ENCODE measurements around the gene SYNE2.

Gene SYNE2

DNA sequence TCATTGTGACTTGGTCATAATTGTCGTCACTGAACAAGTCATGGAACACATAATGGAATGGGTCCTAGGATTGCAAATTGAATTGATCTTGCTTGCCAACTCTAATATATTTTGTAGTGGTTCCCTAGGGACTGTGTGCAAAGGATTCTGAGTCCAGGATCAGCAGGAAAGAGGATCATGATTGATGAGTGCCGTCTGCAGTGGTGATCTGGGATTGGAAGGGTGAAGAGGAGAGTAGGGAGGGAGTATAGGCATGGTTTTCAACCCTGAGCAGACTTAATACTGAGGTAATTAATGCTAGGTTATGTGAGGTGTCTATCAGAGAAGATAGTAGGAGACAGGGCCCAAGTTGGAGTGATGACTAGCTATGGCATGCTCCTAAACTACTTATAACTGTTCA lies 272.5 kb downstream of the SYNE2 start:
- in situ Hi-C loops (cut with MboI; ENCODE audit: low pct_unique_long_range_greater_than_20kb, low sequenced_read_pairs, unreplicated experiment) = no loop called here

DNA sequence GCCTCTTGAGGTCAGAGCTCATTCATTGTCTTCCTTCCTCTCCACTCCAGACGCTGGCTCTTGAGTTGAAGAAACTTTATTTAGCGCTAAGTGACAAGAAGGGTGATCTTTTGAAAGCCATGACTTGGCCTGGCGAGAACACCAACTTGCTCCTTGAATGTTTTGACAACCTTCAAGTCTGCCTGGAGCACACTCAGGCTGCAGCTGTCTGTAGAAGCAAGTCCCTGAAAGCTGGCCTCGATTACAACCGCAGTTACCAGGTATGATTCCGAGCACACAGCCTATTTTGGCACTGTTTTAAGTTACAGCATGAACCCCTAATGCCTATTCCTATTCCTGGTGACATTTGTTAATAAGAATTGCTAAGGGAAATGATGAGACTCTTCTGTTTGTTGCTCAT lies 273.7 kb downstream of the SYNE2 start:
- TF ChIP-seq, protein P1, sequence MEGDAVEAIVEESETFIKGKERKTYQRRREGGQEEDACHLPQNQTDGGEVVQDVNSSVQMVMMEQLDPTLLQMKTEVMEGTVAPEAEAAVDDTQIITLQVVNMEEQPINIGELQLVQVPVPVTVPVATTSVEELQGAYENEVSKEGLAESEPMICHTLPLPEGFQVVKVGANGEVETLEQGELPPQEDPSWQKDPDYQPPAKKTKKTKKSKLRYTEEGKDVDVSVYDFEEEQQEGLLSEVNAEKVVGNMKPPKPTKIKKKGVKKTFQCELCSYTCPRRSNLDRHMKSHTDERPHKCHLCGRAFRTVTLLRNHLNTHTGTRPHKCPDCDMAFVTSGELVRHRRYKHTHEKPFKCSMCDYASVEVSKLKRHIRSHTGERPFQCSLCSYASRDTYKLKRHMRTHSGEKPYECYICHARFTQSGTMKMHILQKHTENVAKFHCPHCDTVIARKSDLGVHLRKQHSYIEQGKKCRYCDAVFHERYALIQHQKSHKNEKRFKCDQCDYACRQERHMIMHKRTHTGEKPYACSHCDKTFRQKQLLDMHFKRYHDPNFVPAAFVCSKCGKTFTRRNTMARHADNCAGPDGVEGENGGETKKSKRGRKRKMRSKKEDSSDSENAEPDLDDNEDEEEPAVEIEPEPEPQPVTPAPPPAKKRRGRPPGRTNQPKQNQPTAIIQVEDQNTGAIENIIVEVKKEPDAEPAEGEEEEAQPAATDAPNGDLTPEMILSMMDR (IDR thresholded peaks at IDR 0.05; ENCODE audit: extremely low read depth, insufficient read depth, missing control alignments) = no peak
- in situ Hi-C loops (cut with MboI; ENCODE audit: low pct_unique_long_range_greater_than_20kb, low sequenced_read_pairs, unreplicated experiment) = no loop called here
- no peak for DNase-seq (ENCODE audit: low spot score)

More for the DNA sequence above, 272.5 kb downstream of the SYNE2 start:
- DNase-seq (ENCODE audit: low spot score) = no peak
- TF ChIP-seq, protein P1 (IDR thresholded peaks at IDR 0.05; ENCODE audit: extremely low read depth, insufficient read depth, missing control alignments) = no peak

DNA sequence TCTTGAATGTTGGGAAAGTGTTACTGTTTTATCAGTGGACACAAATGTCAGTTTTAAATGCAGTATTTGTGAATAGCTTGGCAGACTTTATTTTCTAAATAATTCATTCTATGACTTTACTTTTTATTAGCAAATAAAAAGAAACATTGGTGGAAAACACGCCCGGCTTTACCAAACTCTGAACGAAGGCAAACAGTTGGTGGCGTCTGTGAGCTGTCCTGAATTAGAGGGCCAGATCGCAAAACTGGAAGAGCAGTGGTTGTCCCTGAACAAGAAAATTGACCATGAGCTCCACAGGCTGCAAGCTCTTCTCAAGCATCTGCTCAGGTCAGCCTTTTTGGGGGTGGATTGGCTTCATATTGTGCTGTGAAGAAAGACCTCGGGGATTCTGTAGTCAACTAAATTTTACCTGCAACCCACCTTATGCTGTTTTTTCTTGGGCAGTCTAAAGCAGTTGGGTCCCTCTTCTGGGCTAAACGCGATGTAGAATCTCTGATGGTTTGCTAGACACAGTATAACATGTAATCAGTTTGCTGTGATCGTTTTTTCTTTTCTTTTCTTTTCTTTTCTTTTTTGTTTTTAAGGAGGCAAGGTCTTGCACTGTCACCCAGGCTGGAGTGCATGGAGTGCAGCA lies 285.0 kb downstream of the SYNE2 start:
- in situ Hi-C loops (cut with MboI; ENCODE audit: low pct_unique_long_range_greater_than_20kb, low sequenced_read_pairs, unreplicated experiment) = no loop called here
- TF ChIP-seq, protein P1 (IDR thresholded peaks at IDR 0.05; ENCODE audit: extremely low read depth, insufficient read depth, missing control alignments) = peak; percentile 20
- peak; percentile 15 for DNase-seq (ENCODE audit: low spot score)

DNA sequence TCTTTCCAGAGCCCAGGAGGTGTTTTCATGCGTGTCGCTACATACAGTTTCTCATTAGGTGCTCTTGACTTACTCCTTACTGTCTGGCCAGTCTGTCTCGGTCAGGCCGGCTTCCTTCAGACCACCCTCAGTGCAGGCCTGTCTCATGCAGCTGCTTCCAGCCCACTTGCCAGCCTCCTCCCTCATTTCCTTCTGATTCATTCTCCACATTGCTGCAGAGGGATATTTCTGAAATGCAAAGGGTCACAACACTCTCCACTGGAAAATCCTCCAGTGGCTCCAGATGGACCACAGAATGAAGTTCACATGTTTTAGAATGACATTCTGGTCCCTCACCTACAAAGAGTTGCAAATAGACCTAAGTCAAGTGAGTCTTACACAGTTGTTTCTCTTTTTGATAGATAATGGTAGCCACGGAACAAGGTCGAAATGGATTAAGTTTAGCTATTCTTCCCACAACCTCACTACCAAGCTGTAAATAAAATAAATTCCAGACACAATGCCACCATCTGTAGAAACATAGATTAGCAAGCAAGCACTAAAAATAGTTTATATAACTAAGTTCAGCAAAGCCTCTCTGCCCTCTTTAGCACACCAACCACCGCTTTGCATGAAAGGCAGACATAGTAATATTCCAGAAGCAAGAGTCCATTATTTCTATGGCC lies 294.5 kb downstream of the SYNE2 start:
- DNase-seq (ENCODE audit: low spot score) = no peak
- in situ Hi-C loops (cut with MboI; ENCODE audit: low pct_unique_long_range_greater_than_20kb, low sequenced_read_pairs, unreplicated experiment) = no loop called here
- TF ChIP-seq, protein P1 (IDR thresholded peaks at IDR 0.05; ENCODE audit: extremely low read depth, insufficient read depth, missing control alignments) = no peak

DNA sequence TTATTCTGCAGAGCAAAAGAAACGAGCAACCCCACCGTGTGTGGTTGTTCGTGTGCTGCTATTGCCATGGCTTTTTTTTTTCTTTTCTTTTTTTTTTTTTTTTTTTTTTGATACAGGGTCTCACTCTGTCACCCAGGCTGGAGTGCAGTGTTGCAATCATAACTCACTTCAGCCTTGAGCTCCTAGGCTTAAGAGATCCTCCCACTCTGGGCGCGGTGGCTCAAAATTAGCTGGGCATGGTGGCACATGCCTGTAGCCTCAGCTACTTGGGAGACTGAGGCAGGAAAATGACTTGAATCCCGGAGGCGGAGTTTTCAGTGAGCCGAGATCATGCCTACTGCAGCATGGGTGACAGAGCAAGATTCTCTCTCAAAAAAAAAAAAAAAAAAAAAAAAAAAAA lies 297.1 kb downstream of the SYNE2 start:
- TF ChIP-seq, protein P1 (IDR thresholded peaks at IDR 0.05; ENCODE audit: extremely low read depth, insufficient read depth, missing control alignments) = no peak
- no peak for DNase-seq (ENCODE audit: low spot score)
- in situ Hi-C loops (cut with MboI; ENCODE audit: low pct_unique_long_range_greater_than_20kb, low sequenced_read_pairs, unreplicated experiment) = no loop called here

DNA sequence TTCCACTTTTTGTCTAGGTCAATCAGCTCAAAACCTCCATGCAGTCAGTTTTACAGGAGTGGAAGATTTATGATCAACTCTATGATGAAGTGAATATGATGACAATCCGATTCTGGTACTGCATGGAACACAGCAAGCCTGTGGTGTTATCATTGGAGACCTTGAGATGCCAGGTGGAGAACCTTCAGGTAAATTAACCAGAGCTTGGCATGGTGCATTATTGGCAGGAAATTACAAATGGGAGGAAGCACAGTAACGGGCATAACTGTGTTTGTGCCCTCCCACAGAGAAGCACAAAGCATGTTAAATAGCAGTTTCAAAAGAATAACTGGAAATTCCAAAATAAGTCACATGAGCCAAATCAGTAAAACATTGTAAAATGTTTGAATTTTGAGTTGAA lies 305.8 kb downstream of the SYNE2 start:
- DNase-seq (ENCODE audit: low spot score) = no peak
- TF ChIP-seq, protein P1 (IDR thresholded peaks at IDR 0.05; ENCODE audit: extremely low read depth, insufficient read depth, missing control alignments) = no peak
- in situ Hi-C loops (cut with MboI; ENCODE audit: low pct_unique_long_range_greater_than_20kb, low sequenced_read_pairs, unreplicated experiment) = no loop called here

Data from GM13977 (cell line).